Kidney (tissue), 14 donors: ENCODE data around the gene ZBTB32. TPM values are rescaled to one million over a fixed set of nuclear protein-coding genes. Genes with fewer than 3 reads are reported as not detected.
A peak's percentile ranks its signal among the peaks of the same experiment; 100 is the strongest.

Experiments
- DNase-seq, 5 donors: peaks; one replicate each; pipeline ENCODE4 v3.0.0-alpha.2; 2013 to 2020
- FAIRE-seq: peaks from 2 replicates; lab custom pipeline; 2012; peaks lifted over from hg19 to GRCh38; lab: Jason Lieb, UNC
- H3K27ac ChIP-seq, 2 donors: one replicate each; pipeline ENCODE4 v1.7.0; 2013; ENCODE audit warnings: low read depth in 2 of 2, low read length in 2 of 2, inconsistent platforms in 1 of 2
- H3K27me3 ChIP-seq: one replicate; pipeline ENCODE4 v1.7.1; 2013; ENCODE audit warnings: low read length, inconsistent platforms; ENCODE audit not compliant: control insufficient read depth, insufficient read depth
- H3K36me3 ChIP-seq, 3 donors: one replicate each; pipeline versions ENCODE4 v1.7.0 to v1.7.1; 2013; ENCODE audit warnings: low read length in 3 of 3, control low read depth in 1 of 3, inconsistent platforms in 1 of 3; ENCODE audit not compliant: insufficient read depth in 3 of 3, control insufficient read depth in 2 of 3
- H3K4me1 ChIP-seq, 3 donors: one replicate each; pipeline versions ENCODE4 v1.7.0 to v1.7.1; 2013; ENCODE audit warnings: low read length in 3 of 3, inconsistent platforms in 1 of 3, low read depth in 1 of 3; ENCODE audit not compliant: control insufficient read depth in 2 of 3, insufficient read depth in 2 of 3
- H3K4me3 ChIP-seq, 3 donors: one replicate each; pipeline versions ENCODE4 v1.7.0 to v1.8.1; 2013; ENCODE audit warnings: low read length in 3 of 3, control low read depth in 1 of 3, inconsistent platforms in 1 of 3
- H3K9ac ChIP-seq, 3 donors: one replicate each; pipeline versions ENCODE4 v1.7.0 to v1.7.1; 2013; ENCODE audit warnings: low read length in 3 of 3, control low read depth in 1 of 3, inconsistent platforms in 1 of 3
- H3K9me3 ChIP-seq, 3 donors: one replicate each; pipeline versions ENCODE4 v1.7.0 to v1.7.1; 2013; ENCODE audit warnings: low read length in 3 of 3, control low read depth in 1 of 3, inconsistent platforms in 1 of 3; ENCODE audit not compliant: control insufficient read depth in 2 of 3, insufficient read depth in 1 of 3
- CTCF ChIP-seq: IDR thresholded peaks from 3 replicates; pipeline ENCODE4 v1.5.1; 2012; ENCODE audit warnings: mild to moderate bottlenecking, moderate library complexity, borderline replicate concordance; ENCODE audit not compliant: insufficient read depth; ENCODE audit errors: extremely low read depth
- intact Hi-C: fragments of 100-400 bp; cut with DNase I; formaldehyde crosslinking; loops from one replicate; pipeline ENCODE4 v1.11.1; 2022
- polyA plus RNA-seq: library from polyadenylated mRNA; stranded (reverse); fragments of 350-450 nt; fragmentation: Illumina TruSeq; extraction: RNeasy Lipid Tissue Mini Kit (QIAGEN cat#74804); gene quantifications from one replicate; pipeline ENCODE4 v1.2.3, GENCODE V29; 2014; ENCODE audit warnings: low read depth, low replicate concordance; ENCODE audit not compliant: insufficient read depth
- total RNA-seq: library from RNA; stranded (reverse); fragmentation: NEBNext Ultra II Directional; extraction: Animal tissue kit (Norgen Biotek cat#: 25700); gene quantifications from one replicate; pipeline ENCODE4 v1.2.1, GENCODE V29; 2021
- donor health status: control.
- donor health status: control.
- donor health status: control.
- donor health status: control.
- donor health status: control.
- donor health status: DM: yes; HTN: yes; CAD: no.
- donor health status: Normal renal cell carcinoma (clear cell type).

The ZBTB32 gene
- total and polyA plus RNA-seq, 2 donors from 2014 or later: 1.8 TPM; not detected in 1

- Histone ChIP-seq H3K4me3 (no peak overlapping the region), H3K27me3 (no peaks in the 10 kb centered on the region), H3K9ac (no peak overlapping the region), H3K4me1 (no peaks in the 10 kb centered on the region), H3K36me3 (peaks cover 2 to 58% (median 36%) of the 10 kb centered on the region in 3 donors), H3K27ac (no peak overlapping the region), H3K9me3 (no peaks in the 10 kb centered on the region)
- no peak for TF ChIP-seq CTCF
- intact Hi-C loops: no loop called here
- peak in 1 of 5 donors; percentile 75 for DNase-seq
- FAIRE-seq: no peak
Measured at GRCh38 chr19:35733180-35734125, 29.1 kb downstream of the ZBTB32 start.

GRCh38 chr19:35734273-35734672 lies 29.9 kb downstream of the ZBTB32 start:
- no peak for TF ChIP-seq CTCF
- FAIRE-seq: no peak
- no peaks in the 10 kb centered on the region for H3K27me3 ChIP-seq
- intact Hi-C loops: no loop called here
- no peaks in the 10 kb centered on the region for H3K4me1 ChIP-seq
- H3K36me3 ChIP-seq: peaks cover 2 to 52% (median 29%) of the 10 kb centered on the region in 3 donors
- no peak overlapping the region for H3K27ac ChIP-seq
- H3K9ac ChIP-seq: no peak overlapping the region
- H3K9me3 ChIP-seq: no peaks in the 10 kb centered on the region
- no peak for DNase-seq
- H3K4me3 ChIP-seq: no peak overlapping the region

- Histone ChIP-seq H3K9me3 (no peaks in the 10 kb centered on the region), H3K4me3 (no peak overlapping the region), H3K36me3 (peaks cover 2 to 45% (median 24%) of the 10 kb centered on the region in 3 donors), H3K4me1 (peaks cover 0 to 3% (median 0%) of the 10 kb centered on the region in 3 donors), H3K27me3 (no peaks in the 10 kb centered on the region), H3K27ac (no peak overlapping the region), H3K9ac (no peak overlapping the region)
- intact Hi-C loops: no loop called here
- FAIRE-seq (no peak), DNase-seq (no peak)
- TF ChIP-seq CTCF: no peak
Measured at GRCh38 chr19:35734889-35735288, 30.5 kb downstream of the ZBTB32 start.
